ENCODE data around the gene LMNTD2.

The LMNTD2 gene

GRCh38 chr11:535210-535518 lies 25.4 kb downstream of the LMNTD2 start:
- Histone ChIP-seq H3K4me3 (ENCODE audit: insufficient read depth, low read length, poor library complexity, severe bottlenecking) (peak overlapping the region; percentile 73), H3K9ac (ENCODE audit: low read length) (peak overlapping the region; percentile 78), H3K27ac (ENCODE audit: low read depth, low read length) (peak overlapping the region; percentile 63), H3K27me3 (ENCODE audit: low read length) (no peaks in the 10 kb centered on the region), H3K4me2 (ENCODE audit: low read depth, low read length, poor library complexity, severe bottlenecking) (peak overlapping the region; percentile 71), H3F3A (ENCODE audit: insufficient read depth) (peaks cover 11% of the 10 kb centered on the region), H3K9me2 (replicated peaks; ENCODE audit: insufficient read depth, low read length) (no peaks in the 10 kb centered on the region), H4K20me1 (ENCODE audit: low read depth, low read length) (no peaks in the 10 kb centered on the region), H3K36me3 (ENCODE audit: low read length) (no peaks in the 10 kb centered on the region), H3K9me3 (ENCODE audit: insufficient read depth, low read length) (no peaks in the 10 kb centered on the region), H3K79me2 (ENCODE audit: insufficient read depth, low read length) (peaks cover 12% of the 10 kb centered on the region), H2AFZ (ENCODE audit: low read depth, low read length, severe bottlenecking) (no peak overlapping the region)
- TF ChIP-seq CTCF (IDR thresholded peaks at IDR 0.05; ENCODE audit: insufficient read depth, low read length, poor library complexity, severe bottlenecking) = no peak
- TF ChIP-seq EZH2phosphoT487 (conservative IDR thresholded peaks at IDR 0.05; ENCODE audit: low read length) = no peak

GRCh38 chr11:534396-535209 lies 25.9 kb downstream of the LMNTD2 start:
- Histone ChIP-seq H3F3A (ENCODE audit: insufficient read depth) (peaks cover 11% of the 10 kb centered on the region), H3K27me3 (ENCODE audit: low read length) (no peaks in the 10 kb centered on the region), H3K9ac (ENCODE audit: low read length) (peak overlapping the region; percentile 78), H3K36me3 (ENCODE audit: low read length) (no peaks in the 10 kb centered on the region), H3K27ac (ENCODE audit: low read depth, low read length) (peak overlapping the region; percentile 63), H2AFZ (ENCODE audit: low read depth, low read length, severe bottlenecking) (peak overlapping the region; percentile 1), H3K79me2 (ENCODE audit: insufficient read depth, low read length) (peaks cover 12% of the 10 kb centered on the region), H4K20me1 (ENCODE audit: low read depth, low read length) (no peaks in the 10 kb centered on the region), H3K4me2 (ENCODE audit: low read depth, low read length, poor library complexity, severe bottlenecking) (peak overlapping the region; percentile 71), H3K9me2 (replicated peaks; ENCODE audit: insufficient read depth, low read length) (no peaks in the 10 kb centered on the region), H3K4me3 (ENCODE audit: insufficient read depth, low read length, poor library complexity, severe bottlenecking) (peak overlapping the region; percentile 73), H3K9me3 (ENCODE audit: insufficient read depth, low read length) (no peaks in the 10 kb centered on the region)
- no peak for TF ChIP-seq EZH2phosphoT487 (conservative IDR thresholded peaks at IDR 0.05; ENCODE audit: low read length)
- peak; percentile 15 for TF ChIP-seq CTCF (IDR thresholded peaks at IDR 0.05; ENCODE audit: insufficient read depth, low read length, poor library complexity, severe bottlenecking)

DNA sequence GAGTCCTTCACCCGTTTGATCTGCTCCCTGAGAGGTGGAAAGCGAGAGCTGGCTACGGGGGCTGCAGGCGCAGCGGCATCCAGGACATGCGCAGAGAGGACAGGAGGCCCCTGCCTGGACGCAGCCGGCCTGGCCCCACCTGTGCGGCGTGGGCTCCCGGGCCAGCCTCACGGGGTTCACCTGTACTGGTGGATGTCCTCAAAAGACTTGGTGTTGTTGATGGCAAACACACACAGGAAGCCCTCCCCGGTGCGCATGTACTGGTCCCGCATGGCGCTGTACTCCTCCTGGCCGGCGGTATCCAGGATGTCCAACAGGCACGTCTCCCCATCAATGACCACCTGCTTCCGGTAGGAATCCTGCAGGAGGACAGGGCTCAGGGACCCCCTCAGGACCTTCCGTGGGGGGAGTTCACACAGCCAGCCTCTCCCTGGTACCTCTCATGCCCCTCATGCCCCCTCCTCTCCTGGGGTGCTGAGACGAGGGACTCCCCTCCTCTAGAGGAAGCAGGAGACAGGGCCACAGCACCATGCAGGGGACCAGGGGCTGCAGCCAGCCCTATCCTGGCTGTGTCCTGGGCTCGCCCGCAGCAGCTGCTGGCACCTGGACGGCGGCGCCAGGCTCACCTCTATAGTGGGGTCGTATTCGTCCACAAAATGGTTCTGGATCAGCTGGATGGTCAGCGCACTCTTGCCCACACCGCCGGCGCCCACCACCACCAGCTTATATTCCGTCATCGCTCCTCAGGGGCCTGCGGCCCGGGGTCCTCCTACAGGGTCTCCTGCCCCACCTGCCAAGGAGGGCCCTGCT lies 26.7 kb downstream of the LMNTD2 start:
- no peaks in the 10 kb centered on the region for H4K20me1 ChIP-seq (ENCODE audit: low read depth, low read length)
- H3K4me2 ChIP-seq (ENCODE audit: low read depth, low read length, poor library complexity, severe bottlenecking) = peak overlapping the region; percentile 71
- no peaks in the 10 kb centered on the region for H3K9me3 ChIP-seq (ENCODE audit: insufficient read depth, low read length)
- H3K27ac ChIP-seq (ENCODE audit: low read depth, low read length) = no peak overlapping the region; the same call in 1 of the 2 replicates
- peak overlapping the region; percentile 73 for H3K4me3 ChIP-seq (ENCODE audit: insufficient read depth, low read length, poor library complexity, severe bottlenecking)
- H3K27me3 ChIP-seq (ENCODE audit: low read length) = no peaks in the 10 kb centered on the region
- H3K36me3 ChIP-seq (ENCODE audit: low read length) = no peaks in the 10 kb centered on the region
- H3K9me2 ChIP-seq (replicated peaks; ENCODE audit: insufficient read depth, low read length) = no peaks in the 10 kb centered on the region
- TF ChIP-seq EZH2phosphoT487 (conservative IDR thresholded peaks at IDR 0.05; ENCODE audit: low read length) = no peak
- TF ChIP-seq CTCF (IDR thresholded peaks at IDR 0.05; ENCODE audit: insufficient read depth, low read length, poor library complexity, severe bottlenecking) = no peak
- H3K79me2 ChIP-seq (ENCODE audit: insufficient read depth, low read length) = peaks cover 12% of the 10 kb centered on the region
- peaks cover 11% of the 10 kb centered on the region for H3F3A ChIP-seq (ENCODE audit: insufficient read depth)
- no peak overlapping the region for H2AFZ ChIP-seq (ENCODE audit: low read depth, low read length, severe bottlenecking)
- peak overlapping the region; percentile 78 for H3K9ac ChIP-seq (ENCODE audit: low read length)
